ENCODE measurements around the gene PJVK.

- TF ChIP-seq MLX (CRISPR knock-in tag; IDR thresholded peaks at IDR 0.05) (no peak), CTCF (IDR thresholded peaks at IDR 0.05) (no peak), FOXP4 (CRISPR knock-in tag; IDR thresholded peaks at IDR 0.05) (no peak), NR2C2 (CRISPR knock-in tag; IDR thresholded peaks at IDR 0.05) (no peak)
These were observed 22.8 kb downstream of the PJVK start for GRCh38 chr2:178473931-178474330.

Data from WTC11 (cell line).